H9 (cell line): Measurements from ENCODE around the gene GUK1. TPM values are rescaled to one million over a fixed set of nuclear protein-coding genes. Genes with fewer than 3 reads are reported as not detected.
"Not testable (repeated sequence)": the region's sequence is repeated elsewhere in the genome, so short reads cannot be mapped to it uniquely, and the experiment has no call there.

ENCODE experiments used
- DNase-seq: peaks from one replicate; pipeline ENCODE4 v3.0.0-alpha.2; 2017
- H2AFZ ChIP-seq: one replicate; pipeline ENCODE4 v1.6.1; 2013; ENCODE audit warnings: mild to moderate bottlenecking, low read length, control low read depth, moderate library complexity
- H2AK5ac ChIP-seq: 2 replicates; pipeline ENCODE4 v1.6.1; 2013; ENCODE audit warnings: low read length, control low read depth, mixed read lengths; ENCODE audit not compliant: insufficient read length
- H2BK120ac ChIP-seq: one replicate; pipeline ENCODE4 v1.6.1; 2013; ENCODE audit warnings: low read depth, mild to moderate bottlenecking, low read length, control low read depth, inconsistent platforms; ENCODE audit not compliant: poor library complexity, severe bottlenecking
- H2BK12ac ChIP-seq: 2 replicates; pipeline ENCODE4 v1.6.1; 2013; ENCODE audit warnings: low read length, control low read depth, mixed read lengths, low read depth; ENCODE audit not compliant: insufficient read length
- H2BK15ac ChIP-seq: 2 replicates; pipeline ENCODE4 v1.6.1; 2013; ENCODE audit warnings: low read depth, low read length, control low read depth
- H2BK20ac ChIP-seq: one replicate; pipeline ENCODE4 v1.6.1; 2013; ENCODE audit warnings: low read depth, mild to moderate bottlenecking, low read length, control low read depth, inconsistent platforms; ENCODE audit not compliant: poor library complexity, severe bottlenecking
- H2BK5ac ChIP-seq: 2 replicates; pipeline ENCODE4 v1.6.1; 2013; ENCODE audit warnings: low read length, control low read depth, mixed read lengths; ENCODE audit not compliant: insufficient read length
- H3K14ac ChIP-seq: 2 replicates; pipeline ENCODE4 v1.6.1; 2013; ENCODE audit warnings: low read length, control low read depth; ENCODE audit not compliant: insufficient read depth
- H3K18ac ChIP-seq: 2 replicates; pipeline ENCODE4 v1.6.1; 2013; ENCODE audit warnings: low read depth, mild to moderate bottlenecking, mixed read lengths, low read length, control low read depth; ENCODE audit not compliant: insufficient read length
- H3K23ac ChIP-seq: 2 replicates; pipeline ENCODE4 v1.6.1; 2013; ENCODE audit warnings: low read length, control low read depth, mixed read lengths, low read depth; ENCODE audit not compliant: insufficient read length
- H3K23me2 ChIP-seq: 2 replicates; pipeline ENCODE4 v1.6.1; 2013; ENCODE audit warnings: low read depth, mild to moderate bottlenecking, mixed read lengths, low read length, control low read depth; ENCODE audit not compliant: insufficient read length, poor library complexity, severe bottlenecking
- H3K27ac ChIP-seq: 2 replicates; pipeline ENCODE4 v1.5.1; 2013; ENCODE audit warnings: low read length, control low read depth, mixed read lengths, low read depth; ENCODE audit not compliant: insufficient read length
- H3K27me3 ChIP-seq: 2 replicates; pipeline ENCODE4 v1.6.1; 2013; ENCODE audit warnings: low read length, control low read depth, inconsistent platforms; ENCODE audit not compliant: insufficient read depth
- H3K4ac ChIP-seq: 2 replicates; pipeline ENCODE4 v1.6.1; 2013; ENCODE audit warnings: low read depth, mild to moderate bottlenecking, control low read depth, inconsistent platforms, low read length, moderate library complexity
- H3K4me1 ChIP-seq: 2 replicates; pipeline ENCODE4 v1.6.1; 2013; ENCODE audit warnings: low read length, control low read depth, inconsistent platforms; ENCODE audit not compliant: insufficient read depth
- H3K4me2 ChIP-seq: 2 replicates; pipeline ENCODE4 v1.6.1; 2013; ENCODE audit warnings: low read length, control low read depth, mixed read lengths; ENCODE audit not compliant: insufficient read length, insufficient read depth
- H3K56ac ChIP-seq: 2 replicates; pipeline ENCODE4 v1.6.1; 2013; ENCODE audit warnings: low read depth, mild to moderate bottlenecking, mixed read lengths, low read length, control low read depth; ENCODE audit not compliant: insufficient read length
- H3K79me1 ChIP-seq: 2 replicates; pipeline ENCODE4 v1.6.1; 2013; ENCODE audit warnings: low read depth, mild to moderate bottlenecking, moderate library complexity, low read length, control low read depth, inconsistent platforms; ENCODE audit not compliant: insufficient read depth, poor library complexity, severe bottlenecking
- H3K79me2 ChIP-seq: 2 replicates; pipeline ENCODE4 v1.6.1; 2013; ENCODE audit warnings: low read length, control low read depth, inconsistent platforms; ENCODE audit not compliant: insufficient read depth
- H3K9ac ChIP-seq: 2 replicates; pipeline ENCODE4 v1.6.1; 2013; ENCODE audit warnings: low read length, control low read depth, mixed read lengths; ENCODE audit not compliant: insufficient read length; ENCODE audit errors: extremely low read depth
- H3K9me3 ChIP-seq: one replicate; pipeline ENCODE4 v1.6.1; 2013; ENCODE audit warnings: low read depth, low read length, inconsistent platforms; ENCODE audit not compliant: control insufficient read depth
- H3T11ph ChIP-seq: one replicate; pipeline ENCODE4 v1.6.1; 2013; ENCODE audit warnings: mild to moderate bottlenecking, low read length, control low read depth, inconsistent platforms
- H4K20me1 ChIP-seq: one replicate; pipeline ENCODE4 v1.6.1; 2013; ENCODE audit not compliant: control insufficient read depth, insufficient read length, insufficient read depth
- H4K5ac ChIP-seq: 2 replicates; pipeline ENCODE4 v1.6.1; 2013; ENCODE audit warnings: low read depth, mild to moderate bottlenecking, mixed read lengths, low read length, control low read depth; ENCODE audit not compliant: insufficient read length
- H4K8ac ChIP-seq: replicated peaks from 2 replicates; pipeline ENCODE4 v1.6.1; 2013; ENCODE audit warnings: low read length, control low read depth, mixed read lengths, low read depth; ENCODE audit not compliant: insufficient read length
- H4K91ac ChIP-seq: 2 replicates; pipeline ENCODE4 v1.6.1; 2013; ENCODE audit warnings: low read depth, mild to moderate bottlenecking, moderate library complexity, mixed read lengths, low read length, control low read depth; ENCODE audit not compliant: insufficient read length
- H3K27ac Mint-ChIP-seq, 3 experiments: 2 replicates in 2 of 3; 3 replicates in 1 of 3; pipeline ENCODE4 v1.8.0; 2020 to 2021; ENCODE audit warnings: mixed read lengths in 3 of 3, mild to moderate bottlenecking in 1 of 3, moderate library complexity in 1 of 3
- H3K27me3 Mint-ChIP-seq: 2 replicates; pipeline ENCODE4 v1.8.0; 2021; ENCODE audit warnings: low read depth, mild to moderate bottlenecking, moderate library complexity, mixed read lengths
- H3K36me3 Mint-ChIP-seq, 3 experiments: 2 replicates in 2 of 3; 3 replicates in 1 of 3; pipeline ENCODE4 v1.8.0; 2020 to 2021; ENCODE audit warnings: low read depth in 3 of 3, mixed read lengths in 3 of 3; ENCODE audit not compliant: insufficient read depth in 1 of 3
- H3K4me1 Mint-ChIP-seq, 2 experiments: 2 replicates each; pipeline ENCODE4 v1.8.0; 2020; ENCODE audit warnings: mixed read lengths in 2 of 2
- H3K4me3 Mint-ChIP-seq, 2 experiments: 2 replicates in 1 of 2; 3 replicates in 1 of 2; pipeline ENCODE4 v1.8.0; 2020 to 2021; ENCODE audit warnings: mild to moderate bottlenecking in 2 of 2, mixed read lengths in 2 of 2, moderate library complexity in 1 of 2
- H3K9me3 Mint-ChIP-seq, 2 experiments: 2 replicates in 1 of 2; 3 replicates in 1 of 2; pipeline ENCODE4 v1.8.0; 2020; ENCODE audit warnings: mild to moderate bottlenecking in 2 of 2, mixed read lengths in 2 of 2, moderate library complexity in 1 of 2
- WGBS: extraction: QIAGEN DNeasy Blood & Tissue Kit; methylation state at CpG from one replicate; pipeline ENCODE4 v1.1.7; 2013; ENCODE audit warnings: missing lambda C conversion rate, low lambda C conversion rate, mixed read lengths; ENCODE audit not compliant: insufficient read length; ENCODE audit errors: extremely low coverage; 5-methylcytosine and 5-hydroxymethylcytosine counted together
- total RNA-seq: library from RNA; stranded (reverse); gene quantifications from 2 replicates; pipeline ENCODE4 v1.2.1, GENCODE V29; 2021
- TF ChIP-seq, protein P1 (sequence below): fragments of 200-600 bp; sonication (generic); conservative IDR thresholded peaks from 3 replicates; pipeline ENCODE4 v1.8.0; 2021; ENCODE audit warnings: antibody characterized with exemption, mild to moderate bottlenecking

Gene GUK1
- total RNA-seq, 1 experiment from 2014 or later = 88.2 TPM

DNA sequence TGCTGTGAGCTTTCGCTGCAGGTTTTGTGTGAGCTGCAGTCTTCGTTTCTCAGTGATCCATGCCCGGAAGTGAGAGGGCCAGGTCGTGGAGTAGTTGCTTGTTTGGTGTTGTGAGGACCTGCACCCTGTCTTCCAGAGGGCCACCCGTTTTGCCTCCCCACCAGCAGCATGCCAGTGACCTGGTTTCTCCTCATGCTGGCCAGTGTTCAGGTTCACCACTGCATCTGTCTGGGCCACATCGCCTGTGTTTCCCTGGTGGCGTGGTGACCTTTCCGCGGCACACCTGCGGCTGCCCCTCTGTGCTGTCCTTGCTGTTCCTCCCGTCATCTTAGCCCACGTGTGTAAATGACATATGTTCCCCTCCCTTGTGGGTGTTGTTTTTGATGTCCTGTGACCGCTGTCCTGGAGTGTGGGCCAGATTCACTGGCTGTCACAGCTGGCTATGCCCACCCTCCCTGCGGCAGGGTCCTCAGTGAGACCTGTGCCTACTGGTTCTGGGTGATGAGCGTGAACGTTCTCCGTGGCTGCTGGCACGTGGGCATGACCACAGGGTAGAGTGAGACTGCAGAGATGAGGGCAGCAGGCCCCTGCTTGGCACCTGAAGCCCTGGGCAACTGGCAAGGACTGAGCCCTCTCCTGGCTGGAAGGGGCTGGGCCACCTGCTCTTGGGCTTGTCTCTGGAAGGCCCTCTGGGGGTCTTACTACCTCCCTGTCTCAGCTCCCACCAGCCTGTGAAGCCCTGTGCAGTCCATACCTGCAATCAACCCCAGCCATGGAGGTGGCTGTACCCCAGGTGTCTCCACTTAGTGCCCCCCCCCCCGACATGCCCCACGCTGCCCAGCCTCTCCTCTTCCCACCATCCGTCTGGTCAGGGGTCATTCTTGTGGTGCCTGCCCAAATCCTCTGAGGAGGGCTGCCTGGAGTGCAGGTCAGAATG, 32.8 kb downstream of the GUK1 start:
- H3K23me2 ChIP-seq = no peaks in the 10 kb centered on the region
- Mint-ChIP-seq H3K27me3 (no peaks in the 10 kb centered on the region; the same call in none of the 2 replicates), H3K27ac (peak overlapping the region in 2 of 3 experiments; percentile 75 to 80; a peak in 3 of 7 replicates), H3K4me3 (no peak overlapping the region), H3K9me3 (no peaks in the 10 kb centered on the region), H3K36me3 (no peaks in the 10 kb centered on the region; a peak in 1 of 7 replicates), H3K4me1 (no peaks in the 10 kb centered on the region)
- no peak overlapping the region for H3K27ac ChIP-seq
- H3T11ph ChIP-seq = no peak overlapping the region
- no peak overlapping the region for H2BK15ac ChIP-seq
- no peak overlapping the region for H2BK120ac ChIP-seq
- no peak overlapping the region for H2BK20ac ChIP-seq
- no peak overlapping the region for H2BK12ac ChIP-seq
- H2AFZ ChIP-seq = no peak overlapping the region
- no peaks in the 10 kb centered on the region for H3K79me1 ChIP-seq
- H4K5ac ChIP-seq = no peak overlapping the region
- no CpG with 5 or more reads among the region's 21 CpGs for WGBS
- H3K9me3 ChIP-seq = no peaks in the 10 kb centered on the region
- H3K4me1 ChIP-seq = no peaks in the 10 kb centered on the region
- no peak overlapping the region for H3K18ac ChIP-seq
- no peak overlapping the region for H3K23ac ChIP-seq
- TF ChIP-seq, protein P1, sequence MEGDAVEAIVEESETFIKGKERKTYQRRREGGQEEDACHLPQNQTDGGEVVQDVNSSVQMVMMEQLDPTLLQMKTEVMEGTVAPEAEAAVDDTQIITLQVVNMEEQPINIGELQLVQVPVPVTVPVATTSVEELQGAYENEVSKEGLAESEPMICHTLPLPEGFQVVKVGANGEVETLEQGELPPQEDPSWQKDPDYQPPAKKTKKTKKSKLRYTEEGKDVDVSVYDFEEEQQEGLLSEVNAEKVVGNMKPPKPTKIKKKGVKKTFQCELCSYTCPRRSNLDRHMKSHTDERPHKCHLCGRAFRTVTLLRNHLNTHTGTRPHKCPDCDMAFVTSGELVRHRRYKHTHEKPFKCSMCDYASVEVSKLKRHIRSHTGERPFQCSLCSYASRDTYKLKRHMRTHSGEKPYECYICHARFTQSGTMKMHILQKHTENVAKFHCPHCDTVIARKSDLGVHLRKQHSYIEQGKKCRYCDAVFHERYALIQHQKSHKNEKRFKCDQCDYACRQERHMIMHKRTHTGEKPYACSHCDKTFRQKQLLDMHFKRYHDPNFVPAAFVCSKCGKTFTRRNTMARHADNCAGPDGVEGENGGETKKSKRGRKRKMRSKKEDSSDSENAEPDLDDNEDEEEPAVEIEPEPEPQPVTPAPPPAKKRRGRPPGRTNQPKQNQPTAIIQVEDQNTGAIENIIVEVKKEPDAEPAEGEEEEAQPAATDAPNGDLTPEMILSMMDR = no peak
- DNase-seq = no peak
- no peak overlapping the region for H4K8ac ChIP-seq
- no peak overlapping the region for H2AK5ac ChIP-seq
- H3K4me2 ChIP-seq = no peak overlapping the region
- no peaks in the 10 kb centered on the region for H3K27me3 ChIP-seq
- no peak overlapping the region for H3K56ac ChIP-seq
- no peaks in the 10 kb centered on the region for H4K20me1 ChIP-seq
- no peak overlapping the region for H3K4ac ChIP-seq
- H3K9ac ChIP-seq = no peak overlapping the region
- H3K79me2 ChIP-seq = 0 out of 2 replicates have a peak, but pooled peaks cover 1% of the 10 kb centered on the region
- no peak overlapping the region for H2BK5ac ChIP-seq
- H4K91ac ChIP-seq = no peak overlapping the region
- H3K14ac ChIP-seq = no peak overlapping the region

DNA sequence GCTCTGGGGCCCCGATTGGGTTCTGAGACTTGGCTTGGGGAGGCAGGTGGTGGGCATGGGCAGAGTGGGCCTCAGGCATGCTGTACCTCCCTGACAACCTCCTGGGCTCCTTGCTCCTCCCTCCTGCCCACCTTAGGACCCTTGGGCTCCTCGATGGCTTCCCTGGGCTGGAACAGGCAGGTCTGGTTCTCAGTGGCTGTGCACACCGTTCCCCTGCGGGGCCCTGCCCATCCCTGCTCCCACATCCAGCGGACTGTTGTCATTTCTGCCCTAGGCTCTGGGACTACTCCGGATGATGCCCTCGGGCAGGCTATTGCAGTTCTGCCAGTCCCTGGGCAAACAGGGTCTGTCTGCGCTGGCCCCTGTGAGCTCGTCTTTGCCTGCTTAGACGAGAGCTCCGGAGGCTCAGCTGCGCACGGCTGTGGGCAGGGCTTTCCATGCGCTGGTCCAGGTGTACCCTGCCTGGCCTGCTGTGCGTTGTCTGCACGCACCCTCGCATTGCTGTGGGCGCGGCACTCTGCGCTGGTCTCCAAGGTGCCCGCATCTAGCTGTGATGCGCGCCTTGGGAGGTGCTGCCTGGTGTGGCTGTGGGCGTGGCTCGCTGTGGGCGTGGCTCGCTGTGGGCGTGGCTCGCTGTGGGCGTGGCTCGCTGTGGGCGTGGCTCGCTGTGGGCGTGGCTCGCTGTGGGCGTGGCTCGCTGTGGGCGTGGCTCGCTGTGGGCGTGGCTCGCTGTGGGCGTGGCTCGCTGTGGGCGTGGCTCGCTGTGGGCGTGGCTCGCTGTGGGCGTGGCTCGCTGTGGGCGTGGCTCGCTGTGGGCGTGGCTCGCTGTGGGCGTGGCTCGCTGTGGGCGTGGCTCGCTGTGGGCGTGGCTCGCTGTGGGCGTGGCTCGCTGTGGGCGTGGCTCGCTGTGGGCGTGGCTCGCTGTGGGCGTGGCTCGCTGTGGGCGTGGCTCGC, 33.7 kb downstream of the GUK1 start:
- H3K27me3 ChIP-seq, H2BK12ac ChIP-seq, H2AK5ac ChIP-seq, H4K5ac ChIP-seq, H3K4me3 Mint-ChIP-seq, H3K9ac ChIP-seq, H2BK120ac ChIP-seq, H3K23me2 ChIP-seq, H3K27ac Mint-ChIP-seq, H3K4me1 ChIP-seq, H3K18ac ChIP-seq, H3K14ac ChIP-seq, H3K4me1 Mint-ChIP-seq, H3T11ph ChIP-seq, H2BK5ac ChIP-seq, H3K36me3 Mint-ChIP-seq, H3K9me3 ChIP-seq, H4K8ac ChIP-seq, H2BK20ac ChIP-seq, H3K4ac ChIP-seq, H4K20me1 ChIP-seq, H4K91ac ChIP-seq, H3K56ac ChIP-seq, H2BK15ac ChIP-seq, H3K79me1 ChIP-seq, H3K79me2 ChIP-seq, H3K9me3 Mint-ChIP-seq, H3K27me3 Mint-ChIP-seq, H2AFZ ChIP-seq, H3K23ac ChIP-seq, H3K27ac ChIP-seq: not testable (repeated sequence)
- no CpG with 5 or more reads among the region's 69 CpGs for WGBS
- H3K4me2 ChIP-seq = peak overlapping the region; percentile 23
- peak; percentile 73 for DNase-seq
